HAP-1 (cell line): ENCODE data around the gene ZNF227.
"Not testable (repeated sequence)": the region's sequence is repeated elsewhere in the genome, so short reads cannot be mapped to it uniquely, and the experiment has no call there.

ENCODE experiments used
- DNase-seq, 2 experiments: peaks; one replicate each; pipeline ENCODE4 v3.0.0-alpha.2; 2016 to 2020; ENCODE audit warnings: low spot score in 2 of 2
- H3K27me3 ChIP-seq: fragments of 250-450 bp; sonication (Bioruptor Pico); 2 replicates; pipeline ENCODE4 v1.5.1; 2020; ENCODE audit warnings: low read depth, mild to moderate bottlenecking, moderate library complexity
- H3K36me3 ChIP-seq: fragments of 250-450 bp; sonication (Bioruptor Pico); replicated peaks from 2 replicates; pipeline ENCODE4 v1.5.1; 2020; ENCODE audit warnings: mild to moderate bottlenecking
- H3K4me1 ChIP-seq: fragments of 250-450 bp; sonication (Bioruptor Pico); 2 replicates; pipeline ENCODE4 v1.5.1; 2020; ENCODE audit warnings: mild to moderate bottlenecking
- H3K4me3 ChIP-seq: fragments of 250-450 bp; sonication (Bioruptor Pico); 2 replicates; pipeline ENCODE4 v1.5.1; 2020; ENCODE audit warnings: mild to moderate bottlenecking, moderate library complexity
- H3K9me3 ChIP-seq: fragments of 250-450 bp; sonication (Bioruptor Pico); 2 replicates; pipeline ENCODE4 v1.5.1; 2020; ENCODE audit warnings: mild to moderate bottlenecking, moderate library complexity
- in situ Hi-C: fragments of 300-500 bp; cut with MboI; formaldehyde crosslinking; loops from 3 replicates; pipeline ENCODE4 v1.14.3; 2020; ENCODE audit warnings: low sequenced_read_pairs, inconsistent platforms, mixed read lengths

Gene ZNF227

DNA sequence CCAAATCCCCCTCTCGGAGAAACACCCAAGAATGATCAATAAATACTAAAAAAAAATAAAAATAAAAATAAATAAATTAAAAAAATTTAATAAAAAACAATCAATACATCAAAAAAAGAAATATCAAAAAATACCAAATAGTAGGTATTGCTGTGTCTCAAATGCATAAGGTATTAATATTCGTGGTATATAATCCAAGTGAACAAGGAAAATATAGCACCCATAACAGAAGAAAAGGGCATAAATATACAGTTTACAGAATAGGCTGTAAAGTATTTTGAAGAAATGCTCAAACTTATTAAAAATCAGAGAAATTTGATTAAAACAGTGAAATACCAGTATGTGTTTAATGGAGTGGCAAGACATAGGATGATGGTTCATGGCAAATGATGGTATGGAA lies 7.6 kb upstream of the ZNF227 start:
- no peak for DNase-seq
- Histone ChIP-seq H3K9me3 (no peaks in the 10 kb centered on the region), H3K36me3 (no peaks in the 10 kb centered on the region), H3K4me3 (no peak overlapping the region), H3K4me1 (peaks cover 9% of the 10 kb centered on the region), H3K27me3 (no peaks in the 10 kb centered on the region)
- in situ Hi-C loops: no loop called here

DNA sequence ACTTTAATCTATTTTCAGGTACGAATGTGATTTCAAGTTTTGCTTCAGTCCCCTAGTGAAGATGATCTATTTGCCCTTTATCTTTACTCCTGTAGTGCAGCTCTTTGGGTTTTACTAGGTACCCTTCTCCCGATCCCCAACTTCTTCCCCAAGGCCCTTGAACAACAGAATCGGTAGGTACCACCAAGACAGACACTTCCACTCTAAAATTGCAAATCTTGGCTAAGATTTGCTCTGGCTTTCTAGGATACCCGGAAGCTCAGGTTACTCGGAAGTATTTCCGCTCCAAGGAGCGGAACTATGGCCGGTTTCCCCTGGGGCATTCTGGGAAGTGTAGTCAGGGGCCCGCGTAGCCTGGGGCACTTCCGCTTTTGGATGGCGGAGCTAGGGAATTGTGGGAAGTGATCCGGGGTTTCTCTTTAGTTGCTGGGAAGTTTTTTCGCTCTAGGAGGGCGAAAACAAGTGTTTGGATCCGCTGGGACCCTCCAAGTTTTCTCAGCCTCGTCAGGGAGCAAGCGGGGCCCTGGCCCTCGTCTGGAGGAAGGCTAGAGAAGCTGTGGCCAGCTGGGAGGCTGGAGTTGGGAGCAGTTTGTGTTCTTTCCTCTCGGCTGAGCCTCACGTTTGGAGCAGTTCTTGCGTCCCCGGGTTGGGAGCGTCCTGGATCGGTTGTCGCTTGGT lies 5.1 kb upstream of the ZNF227 start:
- Histone ChIP-seq H3K36me3 (no peaks in the 10 kb centered on the region), H3K4me1 (peaks cover 9% of the 10 kb centered on the region), H3K4me3 (peak overlapping the region; percentile 63), H3K27me3 (no peaks in the 10 kb centered on the region), H3K9me3 (no peaks in the 10 kb centered on the region)
- in situ Hi-C loops: no loop called here
- DNase-seq: peak; percentile 88 to 97

DNA sequence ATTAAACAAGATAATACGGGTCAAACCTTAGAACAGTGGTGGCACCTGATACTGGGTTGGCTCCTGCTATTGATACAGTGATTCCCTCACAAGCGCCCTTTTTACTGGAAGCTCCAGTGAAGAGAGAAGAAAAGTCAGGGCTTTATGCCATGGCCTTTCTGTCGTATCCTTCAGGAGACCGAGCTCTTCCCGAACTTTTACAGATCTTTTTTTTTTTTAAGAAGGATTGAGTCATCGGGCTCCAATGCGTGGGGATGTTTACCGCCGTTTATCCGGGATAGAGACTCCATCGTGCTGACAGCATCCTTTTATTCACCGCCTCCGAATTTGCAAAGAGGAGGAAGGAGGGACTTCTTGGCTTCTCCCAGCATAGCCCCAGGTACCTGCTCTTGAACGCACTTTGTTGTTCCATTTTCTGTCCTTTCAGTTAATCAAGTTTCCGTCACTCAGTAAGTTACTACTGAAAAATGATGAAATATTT lies 574 bp downstream of the ZNF227 start:
- H3K36me3 ChIP-seq: peaks cover 22% of the 10 kb centered on the region
- H3K4me3 ChIP-seq: peak overlapping the region; percentile 95
- H3K27me3 ChIP-seq: no peaks in the 10 kb centered on the region
- no peaks in the 10 kb centered on the region for H3K9me3 ChIP-seq
- peaks cover 13% of the 10 kb centered on the region for H3K4me1 ChIP-seq
- in situ Hi-C loops: no loop called here
- DNase-seq: peak in 1 of 2 experiments; percentile 17

DNA sequence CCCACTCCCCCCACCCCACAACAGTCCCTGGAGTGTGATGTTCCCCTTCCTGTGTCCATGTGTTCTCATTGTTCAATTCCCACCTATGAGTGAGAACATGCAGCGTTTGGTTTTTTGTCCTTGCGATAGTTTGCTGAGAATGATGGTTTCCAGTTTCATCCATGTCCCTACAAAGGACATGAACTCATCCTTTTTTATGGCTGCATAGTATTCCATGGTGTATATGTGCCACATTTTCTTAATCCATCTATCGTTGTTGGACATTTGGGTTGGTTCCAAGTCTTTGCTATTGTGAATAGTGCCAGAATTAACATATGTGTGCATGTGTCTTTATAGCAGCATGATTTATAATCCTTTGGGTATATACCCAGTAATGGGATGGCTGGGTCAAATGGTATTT lies 7.6 kb downstream of the ZNF227 start:
- H3K4me1 ChIP-seq, DNase-seq, H3K4me3 ChIP-seq, H3K27me3 ChIP-seq, in situ Hi-C loops, H3K9me3 ChIP-seq: not testable (repeated sequence)
- peaks cover 28% of the 10 kb centered on the region for H3K36me3 ChIP-seq

DNA sequence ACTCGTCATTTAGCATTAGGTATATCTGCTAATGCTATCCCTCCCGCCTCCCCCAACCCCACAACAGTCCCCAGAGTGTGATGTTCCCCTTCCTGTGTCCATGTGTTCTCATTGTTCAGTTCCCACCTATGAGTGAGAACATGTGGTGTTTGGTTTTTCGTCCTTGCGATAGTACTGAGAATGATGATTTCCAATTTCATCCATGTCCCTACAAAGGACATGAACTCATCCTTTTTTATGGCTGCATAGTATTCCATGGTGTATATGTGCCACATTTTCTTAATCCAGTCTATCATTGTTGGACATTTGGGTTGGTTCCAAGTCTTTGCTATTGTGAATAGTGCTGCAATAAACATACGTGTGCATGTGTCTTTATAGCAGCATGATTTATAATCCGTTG lies 8.4 kb downstream of the ZNF227 start:
- H3K9me3 ChIP-seq, in situ Hi-C loops, H3K4me1 ChIP-seq, H3K27me3 ChIP-seq, DNase-seq, H3K4me3 ChIP-seq: not testable (repeated sequence)
- peaks cover 28% of the 10 kb centered on the region for H3K36me3 ChIP-seq

DNA sequence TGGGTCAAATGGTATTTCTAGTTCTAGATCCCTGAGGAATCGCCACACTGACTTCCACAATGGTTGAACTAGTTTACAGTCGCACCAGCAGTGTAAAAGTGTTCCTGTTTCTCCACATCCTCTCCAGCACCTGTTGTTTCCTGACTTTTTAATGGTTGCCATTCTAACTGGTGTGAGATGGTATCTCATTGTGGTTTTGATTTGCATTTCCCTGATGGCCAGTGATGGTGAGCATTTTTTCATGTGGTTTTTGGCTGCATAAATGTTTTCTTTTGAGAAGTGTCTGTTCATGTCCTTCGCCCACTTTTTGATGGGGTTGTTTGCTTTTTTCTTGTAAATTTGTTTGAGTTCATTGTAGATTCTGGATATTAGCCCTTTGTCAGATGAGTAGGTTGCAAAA lies 9.0 kb downstream of the ZNF227 start:
- DNase-seq, H3K4me3 ChIP-seq, H3K9me3 ChIP-seq, H3K4me1 ChIP-seq, H3K27me3 ChIP-seq, in situ Hi-C loops: not testable (repeated sequence)
- H3K36me3 ChIP-seq: peaks cover 25% of the 10 kb centered on the region

DNA sequence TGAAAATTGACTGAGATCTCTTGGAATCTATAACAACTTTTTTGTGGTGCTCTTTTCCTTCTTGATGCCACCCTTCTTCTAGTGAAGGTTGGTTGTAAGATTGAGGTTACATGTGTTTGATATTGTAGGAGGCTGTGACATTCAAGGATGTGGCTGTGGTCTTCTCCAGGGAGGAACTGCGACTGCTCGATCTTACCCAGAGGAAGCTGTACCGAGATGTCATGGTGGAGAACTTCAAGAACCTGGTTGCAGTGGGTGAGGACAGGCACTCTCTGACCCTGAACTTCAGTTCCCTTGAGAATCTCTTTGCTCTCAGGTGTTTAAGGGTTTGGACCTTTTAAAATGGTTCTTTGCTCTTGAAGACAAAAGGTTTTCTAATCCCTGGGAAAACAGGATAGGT lies 16.0 kb downstream of the ZNF227 start:
- peaks cover 44% of the 10 kb centered on the region for H3K36me3 ChIP-seq
- peaks cover 6% of the 10 kb centered on the region; the same call in 1 of the 2 replicates for H3K9me3 ChIP-seq
- H3K4me3 ChIP-seq: no peak overlapping the region
- no peak for DNase-seq
- in situ Hi-C loops: no loop called here
- H3K27me3 ChIP-seq: no peaks in the 10 kb centered on the region
- no peaks in the 10 kb centered on the region for H3K4me1 ChIP-seq

DNA sequence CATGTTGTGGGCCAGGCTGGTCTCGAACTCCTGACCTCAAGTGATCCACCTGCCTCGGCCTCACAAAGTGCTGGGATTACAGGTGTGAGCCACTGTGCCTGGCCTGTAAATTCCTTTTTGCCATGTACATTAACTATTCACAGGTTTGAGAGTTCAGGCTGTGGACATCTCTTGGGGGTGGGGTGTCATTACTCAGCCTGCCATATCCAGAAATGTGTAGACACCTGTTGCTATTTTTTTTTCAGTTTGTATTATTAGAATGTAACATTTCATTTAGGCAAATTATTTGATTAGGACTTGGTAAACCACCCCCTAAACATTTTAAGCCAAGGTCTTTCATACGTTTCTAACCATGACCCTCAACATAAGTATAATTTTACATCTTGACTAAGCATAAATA lies 20.5 kb downstream of the ZNF227 start:
- DNase-seq: no peak
- H3K4me3 ChIP-seq: no peak overlapping the region
- H3K27me3 ChIP-seq: no peaks in the 10 kb centered on the region
- peaks cover 75% of the 10 kb centered on the region for H3K36me3 ChIP-seq
- H3K9me3 ChIP-seq: no peaks in the 10 kb centered on the region
- in situ Hi-C loops: no loop called here
- H3K4me1 ChIP-seq: no peaks in the 10 kb centered on the region

DNA sequence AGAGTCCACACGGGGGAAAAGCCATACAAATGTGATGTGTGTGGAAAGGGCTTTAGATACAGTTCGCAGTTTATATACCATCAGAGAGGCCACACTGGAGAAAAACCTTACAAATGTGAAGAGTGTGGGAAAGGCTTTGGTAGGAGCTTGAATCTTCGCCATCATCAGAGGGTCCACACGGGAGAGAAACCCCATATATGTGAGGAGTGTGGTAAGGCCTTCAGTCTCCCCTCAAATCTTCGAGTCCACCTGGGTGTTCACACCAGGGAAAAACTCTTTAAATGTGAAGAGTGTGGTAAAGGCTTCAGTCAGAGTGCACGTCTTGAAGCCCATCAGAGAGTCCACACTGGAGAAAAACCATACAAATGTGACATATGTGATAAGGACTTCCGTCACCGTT lies 24.1 kb downstream of the ZNF227 start:
- Histone ChIP-seq H3K36me3 (peaks cover 47% of the 10 kb centered on the region), H3K4me1 (no peaks in the 10 kb centered on the region), H3K9me3 (no peaks in the 10 kb centered on the region), H3K4me3 (no peak overlapping the region), H3K27me3 (no peaks in the 10 kb centered on the region)
- no peak for DNase-seq
- in situ Hi-C loops: no loop called here

DNA sequence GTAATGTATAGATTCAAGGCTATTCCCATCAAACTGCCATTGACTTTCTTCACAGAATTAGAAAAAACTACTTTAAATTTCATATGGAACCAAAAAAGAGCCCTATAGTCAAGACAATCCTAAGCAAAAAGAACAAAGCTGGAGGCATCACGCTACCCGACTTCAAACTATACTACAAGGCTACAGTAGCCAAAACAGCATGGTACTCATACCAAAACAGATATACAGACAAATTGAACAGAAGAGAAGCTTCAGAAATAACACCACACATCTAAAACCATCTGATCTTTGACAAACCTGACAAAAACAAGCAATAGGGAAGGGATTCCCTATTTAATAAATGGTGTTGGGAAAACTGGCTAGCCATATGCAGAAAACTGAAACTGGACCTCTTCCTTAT lies 40.0 kb downstream of the ZNF227 start:
- DNase-seq, in situ Hi-C loops, H3K9me3 ChIP-seq, H3K4me3 ChIP-seq, H3K27me3 ChIP-seq, H3K36me3 ChIP-seq, H3K4me1 ChIP-seq: not testable (repeated sequence)

DNA sequence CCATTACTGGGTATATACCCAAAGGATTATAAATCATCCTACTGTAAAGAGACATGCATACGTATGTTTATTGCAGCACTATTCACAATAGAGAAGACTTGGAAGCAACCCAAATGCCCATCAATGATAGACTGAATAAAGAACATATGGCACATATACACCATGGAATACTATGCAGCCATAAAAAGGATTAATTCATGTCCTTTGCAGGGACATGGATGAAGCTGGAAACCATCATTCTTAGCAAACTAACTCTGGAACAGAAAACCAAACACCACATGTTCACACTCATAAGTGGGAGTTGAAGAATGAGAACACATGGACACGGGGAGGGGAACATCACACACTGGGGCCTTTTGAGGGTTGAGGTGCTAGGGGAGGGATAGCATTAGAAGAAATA lies 41.1 kb downstream of the ZNF227 start:
- in situ Hi-C loops, DNase-seq, H3K9me3 ChIP-seq: not testable (repeated sequence)

DNA sequence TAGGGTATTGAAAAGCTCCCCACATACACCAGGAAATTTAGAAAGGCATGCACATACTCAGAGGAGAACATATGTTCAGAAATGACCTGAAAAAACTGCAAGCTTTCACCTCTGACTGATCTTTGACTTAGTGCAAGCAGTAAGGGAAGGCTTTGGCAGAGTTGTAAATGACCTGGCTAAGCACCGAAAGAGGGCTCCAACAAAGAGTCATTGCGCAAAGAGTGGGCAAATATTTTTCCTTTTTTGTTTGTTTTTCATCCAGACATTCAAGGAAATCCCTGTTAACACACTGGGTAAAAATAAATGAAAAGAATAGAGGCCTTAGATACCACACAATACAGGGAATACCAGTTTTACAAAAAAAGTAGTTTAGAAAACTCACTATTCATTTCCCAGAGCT lies 42.2 kb downstream of the ZNF227 start:
- peaks cover 10% of the 10 kb centered on the region for H3K9me3 ChIP-seq
- no peaks in the 10 kb centered on the region for H3K36me3 ChIP-seq
- no peak for DNase-seq
- H3K4me1 ChIP-seq: no peaks in the 10 kb centered on the region
- H3K4me3 ChIP-seq: no peak overlapping the region
- in situ Hi-C loops: no loop called here
- no peaks in the 10 kb centered on the region for H3K27me3 ChIP-seq

More for the DNA sequence above, 41.1 kb downstream of the ZNF227 start:
- not testable (repeated sequence) for H3K36me3 ChIP-seq, H3K4me1 ChIP-seq, H3K4me3 ChIP-seq, H3K27me3 ChIP-seq

DNA sequence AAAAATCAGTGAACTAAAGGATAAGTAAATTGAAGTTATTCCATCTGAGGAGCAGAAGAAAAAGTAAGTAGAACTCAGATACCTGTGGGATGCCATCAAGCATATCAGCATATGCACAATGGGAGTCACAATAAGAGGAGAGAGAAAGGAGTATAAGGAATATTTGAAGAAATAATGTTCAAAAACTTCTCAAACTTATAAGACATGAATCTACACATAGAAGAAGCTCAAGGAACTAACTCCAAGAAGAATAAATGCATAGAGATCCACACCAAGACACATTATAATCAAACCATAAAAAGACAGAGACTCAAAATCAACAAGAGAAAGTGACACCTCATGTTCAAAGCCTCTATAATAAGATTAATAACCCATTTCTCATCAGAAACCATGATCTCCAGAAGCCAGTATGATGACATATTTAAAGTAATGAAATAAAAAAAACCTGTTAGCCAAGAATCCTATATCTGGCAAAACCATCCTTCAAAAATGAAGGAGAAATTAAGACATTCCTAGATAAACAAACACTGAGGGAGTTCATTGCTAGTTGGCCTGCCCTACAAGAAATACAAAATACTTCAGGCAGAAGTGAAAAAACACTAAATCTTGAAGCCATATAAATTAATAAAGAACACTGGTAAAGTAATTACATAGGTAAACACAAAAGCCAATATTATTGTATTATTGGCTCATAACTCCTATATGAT lies 43.5 kb downstream of the ZNF227 start:
- peaks cover 10% of the 10 kb centered on the region for H3K9me3 ChIP-seq
- no peak for DNase-seq
- in situ Hi-C loops: no loop called here
- H3K27me3 ChIP-seq: no peaks in the 10 kb centered on the region
- H3K4me3 ChIP-seq: no peak overlapping the region
- no peaks in the 10 kb centered on the region for H3K4me1 ChIP-seq
- H3K36me3 ChIP-seq: no peaks in the 10 kb centered on the region

DNA sequence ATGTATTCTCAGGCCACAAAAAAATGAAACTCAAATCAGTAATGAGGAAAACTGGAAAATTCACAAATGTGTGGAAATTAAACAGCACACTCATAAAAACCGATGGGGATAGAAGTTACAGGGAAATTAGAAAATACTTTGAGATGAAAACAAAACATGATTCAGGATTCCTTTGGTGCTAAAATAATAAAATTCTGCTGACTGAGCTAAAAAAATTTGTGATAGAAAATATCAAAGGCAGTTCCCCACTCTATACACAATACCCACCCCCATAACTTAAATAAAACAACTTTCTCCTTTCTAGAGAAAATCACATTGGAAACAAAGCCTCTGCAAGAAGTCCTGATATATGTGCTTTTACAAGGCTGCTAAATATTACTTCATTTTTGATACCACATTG lies 45.8 kb downstream of the ZNF227 start:
- Histone ChIP-seq H3K4me1 (no peaks in the 10 kb centered on the region), H3K27me3 (no peaks in the 10 kb centered on the region), H3K9me3 (0 out of 2 replicates have a peak, but pooled peaks cover 5% of the 10 kb centered on the region), H3K36me3 (no peaks in the 10 kb centered on the region), H3K4me3 (no peak overlapping the region)
- DNase-seq: no peak
- in situ Hi-C loops: no loop called here
